ENCODE data around the gene AATK. TPM values are rescaled to one million over a fixed set of nuclear protein-coding genes. Genes with fewer than 3 reads are reported as not detected.
A peak's percentile ranks its signal among the peaks of the same experiment; 100 is the strongest.

The AATK gene
- total RNA-seq, 4 donors from 2014 or later: 247 to 385 (median 322) TPM

GRCh38 chr17:81190591-81190990, 24.6 kb upstream of the AATK start:
- Histone ChIP-seq H3K4me1 (peaks cover 0 to 5% (median 0%) of the 10 kb centered on the region in 4 donors), H3K9me3 (no peaks in the 10 kb centered on the region), H3K36me3 (peaks cover 0 to 73% (median 0%) of the 10 kb centered on the region in 3 donors), H3K4me3 (no peak overlapping the region), H3K27ac (no peak overlapping the region), H3K27me3 (no peaks in the 10 kb centered on the region)
- DNase-seq (ENCODE audit: low spot score in 2 of 2): no peak
- WGBS, 2 donors: 91% methylated on average over 17 to 25 of the region's 28 CpGs
- TF ChIP-seq POLR2A (IDR thresholded peaks at IDR 0.05) (no peak), CTCF (IDR thresholded peaks at IDR 0.05) (no peak), EP300 (IDR thresholded peaks at IDR 0.05) (no peak)

GRCh38 chr17:81189670-81190530, 23.9 kb upstream of the AATK start:
- H3K36me3 ChIP-seq: peaks cover 0 to 66% (median 0%) of the 10 kb centered on the region in 3 donors
- no peaks in the 10 kb centered on the region for H3K9me3 ChIP-seq
- DNase-seq (ENCODE audit: low spot score in 2 of 2): no peak
- no peaks in the 10 kb centered on the region for H3K27me3 ChIP-seq
- peak overlapping the region in 1 of 4 donors; percentile 20 for H3K27ac ChIP-seq
- no peak overlapping the region for H3K4me3 ChIP-seq
- 44 to 71% methylated on average over 9 to 18 of the region's 27 CpGs for WGBS, 2 donors
- TF ChIP-seq EP300 (IDR thresholded peaks at IDR 0.05): no peak
- TF ChIP-seq CTCF (IDR thresholded peaks at IDR 0.05): peak in 4 of 5 experiments; percentile 20 to 66 (median 36)
- peaks cover 0 to 5% (median 0%) of the 10 kb centered on the region in 4 donors for H3K4me1 ChIP-seq

GRCh38 chr17:81189016-81189415, 23.0 kb upstream of the AATK start:
- H3K36me3 ChIP-seq: peaks cover 0 to 59% (median 0%) of the 10 kb centered on the region in 3 donors
- TF ChIP-seq POLR2A (IDR thresholded peaks at IDR 0.05) (no peak), CTCF (IDR thresholded peaks at IDR 0.05) (no peak), EP300 (IDR thresholded peaks at IDR 0.05) (no peak)
- DNase-seq (ENCODE audit: low spot score in 2 of 2): no peak
- no peaks in the 10 kb centered on the region for H3K9me3 ChIP-seq
- H3K27me3 ChIP-seq: peaks cover 0 to 5% of the 10 kb centered on the region in 2 donors
- peaks cover 0 to 5% (median 0%) of the 10 kb centered on the region in 4 donors for H3K4me1 ChIP-seq
- H3K4me3 ChIP-seq: no peak overlapping the region
- H3K27ac ChIP-seq: no peak overlapping the region
- WGBS, 2 donors: 84 to 85% methylated on average over 3 to 7 of the region's 7 CpGs

GRCh38 chr17:81188491-81188840, 22.4 kb upstream of the AATK start:
- DNase-seq (ENCODE audit: low spot score in 2 of 2): no peak
- H3K36me3 ChIP-seq: peaks cover 0 to 54% (median 0%) of the 10 kb centered on the region in 3 donors
- TF ChIP-seq CTCF (IDR thresholded peaks at IDR 0.05) (no peak), POLR2A (IDR thresholded peaks at IDR 0.05) (no peak), EP300 (IDR thresholded peaks at IDR 0.05) (no peak)
- H3K27ac ChIP-seq: no peak overlapping the region
- 85 to 87% methylated on average over 4 to 12 of the region's 12 CpGs for WGBS, 2 donors
- no peaks in the 10 kb centered on the region for H3K9me3 ChIP-seq
- H3K4me1 ChIP-seq: peaks cover 0 to under 1% (median 0%) of the 10 kb centered on the region in 4 donors
- H3K4me3 ChIP-seq: no peak overlapping the region
- peaks cover 0 to 10% of the 10 kb centered on the region in 2 donors for H3K27me3 ChIP-seq

Data from tibial nerve (tissue), 4 donors.